HCT116 (cell line): ENCODE data around the gene GNS.

Experiments
- CEBPB ChIP-seq: IDR thresholded peaks from 2 replicates; pipeline ENCODE4 v1.6.1; 2012; ENCODE audit warnings: low read depth
- POLR2A ChIP-seq: IDR thresholded peaks from 2 replicates; pipeline ENCODE4 v1.7.0; 2011; ENCODE audit warnings: borderline replicate concordance; ENCODE audit not compliant: insufficient read depth, insufficient read length; ENCODE audit errors: extremely low read depth
- ZFX ChIP-seq: fragments of 450-650 bp; IDR thresholded peaks from 2 replicates; pipeline ENCODE4 v1.6.1; 2017
- ZNF274 ChIP-seq: fragments of 200-500 bp; sonication (Bioruptor generic); IDR thresholded peaks from 2 replicates; pipeline ENCODE4 v1.6.1; 2014; ENCODE audit warnings: mild to moderate bottlenecking, low read depth, low read length, inconsistent platforms
- TF ChIP-seq, protein P1 (sequence below), 3 experiments: fragments of 200-600 bp in 1 of 3; sonication (generic) in 1 of 3; IDR thresholded peaks in 2 of 3; conservative IDR thresholded peaks in 1 of 3; 2 replicates each; pipeline ENCODE4 v1.5.1; 2012 to 2017; ENCODE audit warnings: low read depth in 2 of 3, low read length in 2 of 3, antibody characterized with exemption in 1 of 3, borderline replicate concordance in 1 of 3, control low read depth in 1 of 3, mild to moderate bottlenecking in 1 of 3, mixed read lengths in 1 of 3, mixed run types in 1 of 3, moderate library complexity in 1 of 3; ENCODE audit not compliant: insufficient read depth in 1 of 3

DNA sequence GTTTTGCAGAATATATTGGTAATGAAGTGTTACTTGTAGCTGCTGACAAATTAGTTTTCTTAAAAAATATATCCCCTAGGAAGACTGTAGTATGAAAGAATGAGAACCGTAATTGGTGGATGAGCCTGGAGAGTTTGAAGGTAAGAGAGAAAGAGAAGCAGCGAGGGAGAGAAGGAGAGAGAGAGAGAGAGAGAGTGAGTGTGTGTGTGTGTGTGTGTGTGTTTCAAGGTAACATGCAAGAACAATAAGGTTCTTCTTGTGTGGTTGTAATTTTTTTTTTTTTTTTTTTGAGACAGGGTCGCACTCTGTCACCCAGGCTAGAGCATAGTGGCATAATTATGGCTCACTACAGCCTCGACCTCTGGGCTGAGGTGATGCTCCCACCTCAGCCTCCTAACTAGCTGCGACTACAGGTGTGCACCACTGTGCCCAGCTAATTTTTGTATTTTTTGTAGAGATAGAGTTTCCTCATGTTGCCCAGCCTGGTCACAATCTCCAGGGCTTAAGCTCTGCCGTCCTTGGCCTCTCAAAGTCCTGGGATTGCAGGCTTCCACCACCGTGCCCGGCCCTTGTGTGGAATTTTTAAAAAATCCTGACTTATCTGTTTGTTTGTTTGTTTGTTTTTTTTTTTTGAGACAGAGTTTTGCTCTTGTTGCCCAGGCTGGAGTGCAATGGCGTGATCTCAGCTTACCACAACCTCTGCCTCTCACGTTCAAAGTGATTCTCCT, 75.2 kb downstream of the GNS start:
- TF ChIP-seq, protein P1, sequence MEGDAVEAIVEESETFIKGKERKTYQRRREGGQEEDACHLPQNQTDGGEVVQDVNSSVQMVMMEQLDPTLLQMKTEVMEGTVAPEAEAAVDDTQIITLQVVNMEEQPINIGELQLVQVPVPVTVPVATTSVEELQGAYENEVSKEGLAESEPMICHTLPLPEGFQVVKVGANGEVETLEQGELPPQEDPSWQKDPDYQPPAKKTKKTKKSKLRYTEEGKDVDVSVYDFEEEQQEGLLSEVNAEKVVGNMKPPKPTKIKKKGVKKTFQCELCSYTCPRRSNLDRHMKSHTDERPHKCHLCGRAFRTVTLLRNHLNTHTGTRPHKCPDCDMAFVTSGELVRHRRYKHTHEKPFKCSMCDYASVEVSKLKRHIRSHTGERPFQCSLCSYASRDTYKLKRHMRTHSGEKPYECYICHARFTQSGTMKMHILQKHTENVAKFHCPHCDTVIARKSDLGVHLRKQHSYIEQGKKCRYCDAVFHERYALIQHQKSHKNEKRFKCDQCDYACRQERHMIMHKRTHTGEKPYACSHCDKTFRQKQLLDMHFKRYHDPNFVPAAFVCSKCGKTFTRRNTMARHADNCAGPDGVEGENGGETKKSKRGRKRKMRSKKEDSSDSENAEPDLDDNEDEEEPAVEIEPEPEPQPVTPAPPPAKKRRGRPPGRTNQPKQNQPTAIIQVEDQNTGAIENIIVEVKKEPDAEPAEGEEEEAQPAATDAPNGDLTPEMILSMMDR (IDR thresholded peaks at IDR 0.05 in 2 of 3, conservative IDR thresholded peaks at IDR 0.05 in 1 of 3; ENCODE audit: borderline replicate concordance in 1 of 3, insufficient read depth in 1 of 3, low read depth in 2 of 3, low read length in 2 of 3), result no peak
- TF ChIP-seq ZNF274, result no peak
- no peak for TF ChIP-seq ZFX
- no peak for TF ChIP-seq POLR2A
- TF ChIP-seq CEBPB, result no peak
